HG03159 (cell line): ENCODE data around the gene STARD8.

Experiments used
- ATAC-seq: cut with Tn5 transposase; IDR thresholded peaks from one replicate; pipeline ENCODE4 v1.9.1; 2021; ENCODE audit warnings: mild to moderate bottlenecking, moderate library complexity; ENCODE audit not compliant: unreplicated experiment

The STARD8 gene

DNA sequence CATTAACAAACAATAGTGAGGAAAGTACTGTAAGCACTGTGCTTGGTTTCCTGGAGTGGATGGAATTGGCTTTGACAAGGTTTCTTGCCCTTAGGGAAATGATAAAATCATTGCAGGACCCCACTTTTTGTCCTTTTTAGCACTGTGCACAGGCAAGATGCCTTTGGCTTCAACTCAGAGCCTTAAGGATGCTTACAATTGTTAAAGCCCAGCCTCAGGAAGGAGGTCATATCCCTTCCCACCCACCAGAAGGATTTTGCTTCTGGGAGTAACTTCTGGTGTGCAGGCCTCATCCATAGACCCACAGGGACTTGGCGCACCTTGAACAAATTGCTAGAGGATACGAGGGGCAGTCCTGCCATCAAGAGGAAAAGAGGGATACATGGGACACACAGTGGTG is 44.5 kb downstream of the STARD8 start:
- no peak for ATAC-seq

- no peak for ATAC-seq
These were observed 45.2 kb downstream of the STARD8 start for GRCh38 chrX:68692651-68693050.

DNA sequence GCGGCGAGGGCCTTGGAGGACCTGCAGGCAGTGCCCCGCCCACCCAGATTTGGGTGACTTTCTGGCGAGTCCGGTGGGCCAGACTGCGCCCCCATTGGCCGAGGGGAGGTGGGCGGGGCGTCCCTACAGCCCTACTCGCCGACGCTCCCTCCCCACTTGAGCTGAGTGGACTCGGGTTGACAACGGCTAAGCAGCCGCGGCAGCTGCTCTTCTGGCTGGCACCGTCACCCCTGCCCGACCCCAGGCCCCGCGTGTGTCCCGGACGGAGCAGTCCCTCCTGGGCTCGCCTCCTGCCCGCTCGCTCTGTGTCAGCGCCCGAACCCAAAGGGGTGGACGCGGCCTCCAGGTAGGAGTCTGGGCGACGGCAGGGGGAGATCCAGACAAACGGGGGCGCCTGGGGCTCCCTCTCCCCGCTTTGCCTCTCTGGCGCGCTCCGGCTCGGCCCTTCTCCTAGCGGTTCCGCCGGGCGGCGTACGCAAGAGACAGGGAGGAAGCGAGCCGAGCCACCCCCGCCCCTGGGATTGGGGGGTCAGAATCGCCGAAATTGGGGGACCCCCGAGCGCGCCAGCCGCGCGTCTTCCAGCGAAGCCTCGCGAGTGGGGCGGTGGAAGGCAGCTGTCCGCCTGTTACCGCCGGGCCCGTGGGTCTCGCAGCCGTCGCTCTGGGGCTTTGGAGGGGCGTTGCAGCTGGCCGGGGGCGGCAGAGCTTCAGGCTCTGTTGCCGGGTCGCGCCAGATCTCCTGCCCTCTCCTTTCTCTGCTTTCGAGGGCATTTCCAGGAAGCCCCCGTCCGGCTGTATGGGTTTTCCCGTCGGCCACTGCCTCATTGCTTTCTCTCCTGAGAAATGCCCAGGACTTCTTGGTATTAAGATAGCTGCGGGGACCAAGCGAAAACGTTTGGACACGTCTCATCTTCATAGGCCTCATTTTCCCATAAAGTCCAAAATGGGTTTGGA is 46.3 kb downstream of the STARD8 start:
- ATAC-seq, result no peak

DNA sequence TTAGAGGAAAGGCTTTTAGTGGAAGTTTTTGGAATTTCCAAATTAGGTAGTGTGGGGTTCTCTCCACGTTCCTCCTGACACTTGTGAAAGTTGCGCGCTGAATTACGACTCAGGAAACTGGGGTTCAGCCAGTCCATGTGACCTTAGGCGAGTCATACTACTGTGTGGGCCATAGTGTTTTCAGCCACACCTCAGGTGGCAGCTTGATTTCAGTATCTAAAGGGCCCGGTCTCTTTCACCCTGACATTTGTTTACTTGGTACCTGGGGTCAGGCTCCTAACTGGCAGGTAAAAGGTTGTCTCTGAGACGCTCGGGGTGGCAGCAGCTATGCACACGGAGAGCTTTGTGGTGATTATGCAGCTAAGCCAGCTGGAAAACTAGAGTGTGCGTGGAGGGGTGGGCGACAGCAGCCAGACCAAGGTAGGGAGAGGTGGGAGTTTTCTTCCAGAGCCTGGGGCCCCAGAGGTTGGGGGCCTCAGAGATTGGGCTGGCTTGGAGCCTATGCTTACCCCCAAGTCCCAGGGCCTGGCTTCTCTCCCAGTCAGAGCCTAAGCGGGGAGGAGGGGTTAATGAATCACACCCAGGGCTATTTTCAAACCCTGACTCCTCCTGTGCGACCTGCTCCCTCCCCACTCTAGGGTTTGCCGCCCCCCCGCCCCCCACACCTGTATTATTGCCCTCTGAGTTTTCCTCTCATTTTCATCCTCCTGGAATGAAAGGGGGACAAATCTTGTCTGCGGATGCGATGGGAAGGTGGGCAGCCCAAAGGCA is 47.2 kb downstream of the STARD8 start:
- no peak for ATAC-seq

DNA sequence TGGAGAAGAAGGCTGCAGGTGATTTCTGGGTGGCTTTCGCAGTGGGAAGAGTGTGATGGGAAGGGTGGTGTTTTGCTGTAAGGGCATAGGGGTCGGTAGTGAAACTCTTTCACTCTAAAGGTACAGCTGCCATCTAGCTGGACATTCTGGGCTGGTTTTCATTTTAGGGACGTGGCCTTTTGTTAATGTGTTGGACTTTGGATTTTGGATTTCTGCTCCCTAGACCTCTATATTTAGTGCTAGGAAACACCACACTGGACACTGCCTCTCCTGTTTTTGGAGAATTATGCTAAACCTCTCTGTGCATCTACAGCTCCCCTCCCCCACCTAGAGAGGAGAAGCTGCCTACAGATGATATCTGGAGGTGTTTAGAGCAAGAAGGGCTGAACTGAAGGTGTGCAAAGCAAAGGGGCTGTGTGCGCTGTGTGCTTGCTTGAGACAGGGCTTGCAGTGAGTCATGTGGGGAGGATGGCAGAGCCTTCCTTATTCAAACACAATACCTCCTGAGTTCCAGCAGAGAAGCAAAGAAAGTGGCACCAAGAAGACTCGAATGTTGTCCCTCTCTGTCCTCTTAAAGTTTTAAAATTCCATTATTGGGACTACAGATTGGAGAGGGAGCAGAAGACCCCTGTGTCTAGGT is 47.9 kb downstream of the STARD8 start:
- ATAC-seq, result no peak

DNA sequence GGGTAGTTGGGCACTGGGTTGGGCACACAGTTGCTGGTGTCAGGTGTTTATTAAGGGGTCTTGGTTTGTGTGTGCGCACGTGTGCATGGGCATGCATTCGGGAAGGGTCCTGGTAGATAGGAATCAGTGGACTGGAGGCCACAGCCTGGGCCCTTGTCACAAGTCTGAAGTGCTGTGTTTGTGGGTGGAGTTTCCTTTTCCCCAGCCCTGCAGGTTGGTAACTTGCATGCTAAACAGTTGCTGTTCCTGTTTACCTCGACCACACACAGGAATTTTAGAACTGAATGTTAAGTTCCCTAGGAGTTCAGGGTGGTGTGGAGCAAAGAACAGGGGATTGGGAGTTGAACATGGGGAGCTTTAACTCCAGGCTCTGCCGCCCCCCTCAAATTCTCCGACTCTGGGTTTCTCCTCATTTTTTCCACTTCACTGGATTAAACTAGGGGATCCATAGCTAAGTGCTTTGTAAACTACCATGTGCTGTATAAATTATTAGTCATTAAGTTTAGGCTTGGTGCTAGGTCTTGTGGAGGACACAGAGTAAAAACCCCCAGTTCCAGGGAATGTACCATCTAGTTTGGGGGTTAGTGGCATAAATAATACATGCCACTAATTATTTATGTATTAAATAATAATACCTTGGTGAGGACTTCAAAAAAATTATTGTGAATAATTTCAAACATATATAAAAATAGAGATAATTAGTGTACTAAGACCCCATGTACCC is 49.0 kb downstream of the STARD8 start:
- ATAC-seq, result no peak

GRCh38 chrX:68697036-68697435 is 49.6 kb downstream of the STARD8 start:
- no peak for ATAC-seq

GRCh38 chrX:68697465-68698125 is 50.1 kb downstream of the STARD8 start:
- no peak for ATAC-seq

DNA sequence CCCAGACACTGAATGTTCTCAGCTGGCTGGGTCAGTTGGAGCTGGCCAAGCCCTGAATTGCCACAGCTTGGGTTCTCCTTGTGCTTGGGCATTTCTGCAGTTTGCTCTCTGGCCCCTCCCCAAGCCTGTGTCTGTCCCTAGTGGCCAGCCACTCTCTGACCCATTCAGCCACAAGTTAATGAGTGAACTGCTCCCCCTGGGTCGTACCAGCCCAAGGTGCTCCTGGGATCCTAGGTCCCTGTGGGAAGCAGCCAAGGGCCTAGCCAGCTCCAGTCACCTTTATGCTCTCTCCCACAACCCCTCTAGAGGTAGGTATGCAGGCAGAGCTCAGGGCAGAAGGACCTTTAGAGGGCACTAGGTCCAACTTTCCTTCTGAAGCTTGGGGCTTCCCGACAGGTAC is 51.5 kb downstream of the STARD8 start:
- no peak for ATAC-seq

GRCh38 chrX:68699960-68700746 is 52.7 kb downstream of the STARD8 start:
- ATAC-seq, result no peak

DNA sequence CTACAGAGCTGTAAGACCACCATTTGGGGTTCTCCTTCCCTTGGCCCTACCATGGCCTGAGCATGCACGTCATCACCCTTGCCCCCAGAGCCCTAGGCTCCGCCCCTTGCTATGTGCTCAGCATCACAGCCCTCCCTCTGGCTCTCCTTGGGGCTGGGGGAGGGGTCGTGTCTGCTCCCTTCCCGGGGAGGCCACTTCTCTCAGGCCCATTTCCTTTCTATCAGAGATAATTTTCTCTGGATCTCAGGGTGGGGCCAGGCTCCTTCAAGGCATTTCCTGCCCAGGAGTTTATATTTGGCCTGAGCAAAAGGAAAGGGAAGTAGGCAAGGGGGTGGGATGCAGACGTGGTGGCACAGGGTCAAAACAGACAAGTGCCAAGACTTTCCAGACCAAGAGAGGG is 55.9 kb downstream of the STARD8 start:
- no peak for ATAC-seq

GRCh38 chrX:68703846-68704245 is 56.4 kb downstream of the STARD8 start:
- no peak for ATAC-seq

DNA sequence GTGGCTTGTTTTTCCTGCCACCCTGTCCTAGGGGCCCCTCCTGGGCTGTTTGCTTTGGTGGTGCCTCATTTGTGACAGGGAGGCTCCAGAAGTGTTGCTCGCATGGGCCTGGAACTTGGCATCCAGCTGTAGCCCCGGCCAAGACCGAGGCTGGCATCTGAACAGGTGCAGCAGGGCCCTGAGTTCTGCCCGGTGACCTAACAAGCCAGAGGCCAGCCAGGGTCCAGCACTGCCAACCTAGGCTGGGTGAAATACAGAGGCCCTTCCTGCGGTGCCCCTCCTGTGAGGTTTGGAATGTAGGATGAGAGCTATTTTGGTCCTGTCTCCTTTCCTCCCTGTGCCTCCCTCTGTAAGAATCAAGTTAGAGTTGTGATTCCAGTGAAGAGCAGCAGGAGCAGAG is 58.5 kb downstream of the STARD8 start:
- no peak for ATAC-seq

DNA sequence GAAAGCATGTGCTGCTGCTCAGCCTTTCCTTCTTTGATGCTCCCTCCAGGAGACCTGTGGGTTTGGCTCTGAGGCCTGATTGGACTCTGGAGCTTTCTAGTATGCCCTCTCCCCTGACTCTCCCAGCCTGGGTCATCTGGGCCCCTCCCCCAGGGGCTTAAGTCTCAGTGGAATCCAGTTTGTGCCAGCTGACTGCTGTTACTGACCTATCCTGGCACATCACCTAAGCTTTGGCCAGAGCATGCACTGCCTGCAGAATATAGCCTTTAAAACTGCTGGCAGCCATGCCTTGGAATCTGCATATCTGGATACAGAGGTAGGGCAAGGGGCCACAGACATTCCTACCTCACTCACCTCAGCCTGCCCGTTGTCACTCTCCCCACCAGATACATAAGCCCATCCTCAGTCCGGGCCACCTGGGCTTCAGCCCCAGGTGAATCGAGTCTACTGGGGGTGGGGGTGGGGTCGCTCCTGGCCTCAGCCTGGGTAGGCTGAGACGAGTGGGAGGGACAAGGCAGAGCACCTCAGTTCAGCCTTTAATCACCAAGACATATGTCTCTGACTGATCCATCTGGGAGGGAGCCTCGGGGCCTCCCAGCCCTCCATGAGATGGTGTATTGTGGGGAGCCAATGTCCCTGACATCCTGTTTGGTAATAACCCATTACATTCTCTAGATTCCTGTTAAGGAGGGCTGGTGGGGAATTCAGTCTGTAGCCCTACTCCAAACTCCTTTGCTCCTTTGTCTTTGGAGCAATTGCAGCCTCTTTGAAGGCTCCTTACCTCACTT is 61.2 kb downstream of the STARD8 start:
- ATAC-seq, result no peak

GRCh38 chrX:68710870-68711576 is 63.6 kb downstream of the STARD8 start:
- ATAC-seq, result no peak

DNA sequence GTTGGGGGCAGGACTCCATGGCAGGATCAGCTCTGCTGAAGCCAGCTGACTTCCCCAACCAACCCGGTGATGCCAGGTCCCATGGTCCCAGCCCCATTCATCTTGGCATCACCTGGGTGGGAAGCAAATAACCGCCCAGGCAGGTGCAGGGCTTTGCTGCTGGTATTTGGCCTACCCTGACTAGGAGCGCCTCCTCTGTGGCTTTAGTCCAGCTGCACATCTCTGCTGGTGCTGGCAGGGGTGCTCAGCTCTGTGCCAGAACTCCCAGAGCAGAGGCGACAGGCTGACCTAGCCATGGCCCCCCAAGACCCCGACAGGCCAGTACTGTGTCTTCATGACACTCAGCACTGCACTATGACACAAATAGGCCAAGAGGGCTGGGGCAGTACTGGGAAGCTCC is 64.4 kb downstream of the STARD8 start:
- ATAC-seq, result no peak

DNA sequence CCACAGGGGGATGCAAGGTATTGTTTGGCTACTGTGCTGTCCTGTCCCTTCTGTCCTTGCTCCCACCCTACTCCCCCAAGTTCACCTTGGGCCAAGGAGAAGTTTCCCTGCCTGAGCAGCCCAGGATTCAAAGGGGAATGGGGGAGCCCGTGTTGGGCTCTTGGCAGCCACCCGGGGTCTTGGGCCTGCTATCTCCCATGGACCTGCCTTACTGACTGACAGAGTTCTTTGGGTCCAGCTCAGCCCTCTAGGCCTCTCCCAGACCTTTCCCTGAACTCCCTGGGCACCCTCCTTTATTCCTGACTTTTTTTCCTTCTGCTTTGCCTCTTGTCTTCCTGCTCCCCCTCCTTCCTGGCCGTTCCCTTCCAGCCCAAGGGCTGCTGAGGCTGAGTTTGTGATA is 67.4 kb downstream of the STARD8 start:
- no peak for ATAC-seq

DNA sequence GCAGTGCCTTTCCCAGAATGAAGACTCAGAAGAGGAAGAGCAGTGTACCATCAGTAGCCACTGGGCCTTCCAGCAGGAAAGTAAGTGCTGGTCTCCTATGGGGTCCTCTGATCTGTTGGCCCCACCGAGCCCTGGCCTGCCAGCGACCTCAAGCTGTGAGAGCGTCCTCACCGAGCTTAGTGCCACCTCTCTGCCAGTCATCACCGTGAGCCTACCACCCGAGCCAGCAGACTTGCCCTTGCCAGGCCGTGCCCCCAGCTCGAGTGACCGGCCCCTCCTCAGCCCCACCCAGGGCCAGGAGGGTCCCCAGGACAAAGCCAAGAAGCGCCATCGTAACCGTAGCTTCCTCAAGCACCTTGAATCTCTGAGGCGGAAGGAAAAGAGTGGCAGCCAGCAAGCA is 69.7 kb downstream of the STARD8 start:
- no peak for ATAC-seq
